ENCODE data around the gene CACNA1C. TPM values are rescaled to one million over a fixed set of nuclear protein-coding genes. Genes with fewer than 3 reads are reported as not detected.
A peak's percentile ranks its signal among the peaks of the same experiment; 100 is the strongest.

CACNA1C gene
- total RNA-seq, 3 donors from 2014 or later: 2.6 to 11.8 (median 9.5) TPM

- TF ChIP-seq POLR2AphosphoS5 (IDR thresholded peaks at IDR 0.05) (no peak), CTCF (IDR thresholded peaks at IDR 0.05) (no peak), POLR2A (IDR thresholded peaks at IDR 0.05) (no peak)
- intact Hi-C loops (cut with DNase I; ENCODE audit: low total_unique reads): no loop called here
- no peaks in the 10 kb centered on the region for H3K4me1 ChIP-seq
- H3K9me3 ChIP-seq: no peaks in the 10 kb centered on the region
- H3K36me3 ChIP-seq: no peaks in the 10 kb centered on the region
- no peak for DNase-seq (ENCODE audit: low spot score in 2 of 2)
- H3K4me3 ChIP-seq: no peak overlapping the region
- H3K27me3 ChIP-seq: no peaks in the 10 kb centered on the region
- no peak overlapping the region for H3K27ac ChIP-seq
Measured at GRCh38 chr12:2686280-2686646, 633.5 kb downstream of the CACNA1C start.

- Histone ChIP-seq H3K9me3 (no peaks in the 10 kb centered on the region), H3K27ac (no peak overlapping the region), H3K4me1 (no peaks in the 10 kb centered on the region), H3K4me3 (no peak overlapping the region), H3K36me3 (no peaks in the 10 kb centered on the region), H3K27me3 (no peaks in the 10 kb centered on the region)
- DNase-seq (ENCODE audit: low spot score in 2 of 2): peak in 1 of 2 donors; percentile 15
- TF ChIP-seq POLR2AphosphoS5 (IDR thresholded peaks at IDR 0.05) (no peak), CTCF (IDR thresholded peaks at IDR 0.05) (no peak), POLR2A (IDR thresholded peaks at IDR 0.05) (no peak)
- intact Hi-C loops (cut with DNase I; ENCODE audit: low total_unique reads): no loop called here
Measured at GRCh38 chr12:2687058-2687457, 634.3 kb downstream of the CACNA1C start.

GRCh38 chr12:2687726-2688125 is 634.9 kb downstream of the CACNA1C start:
- H3K36me3 ChIP-seq: no peaks in the 10 kb centered on the region
- no peak overlapping the region for H3K27ac ChIP-seq
- H3K4me1 ChIP-seq: no peaks in the 10 kb centered on the region
- no peak overlapping the region for H3K4me3 ChIP-seq
- TF ChIP-seq CTCF (IDR thresholded peaks at IDR 0.05): no peak
- no peak for TF ChIP-seq POLR2A (IDR thresholded peaks at IDR 0.05)
- no peak for TF ChIP-seq POLR2AphosphoS5 (IDR thresholded peaks at IDR 0.05)
- H3K27me3 ChIP-seq: no peaks in the 10 kb centered on the region
- intact Hi-C loops (cut with DNase I; ENCODE audit: low total_unique reads): no loop called here
- no peaks in the 10 kb centered on the region for H3K9me3 ChIP-seq
- peak in 1 of 2 donors; percentile 15 for DNase-seq (ENCODE audit: low spot score in 2 of 2)

GRCh38 chr12:2688381-2688931 is 635.7 kb downstream of the CACNA1C start:
- no peaks in the 10 kb centered on the region for H3K9me3 ChIP-seq
- no peak overlapping the region for H3K27ac ChIP-seq
- no peak overlapping the region for H3K4me3 ChIP-seq
- TF ChIP-seq POLR2A (IDR thresholded peaks at IDR 0.05) (no peak), POLR2AphosphoS5 (IDR thresholded peaks at IDR 0.05) (no peak), CTCF (IDR thresholded peaks at IDR 0.05) (no peak)
- intact Hi-C loops (cut with DNase I; ENCODE audit: low total_unique reads): no loop called here
- no peaks in the 10 kb centered on the region for H3K4me1 ChIP-seq
- H3K36me3 ChIP-seq: no peaks in the 10 kb centered on the region
- DNase-seq (ENCODE audit: low spot score in 2 of 2): peak in 1 of 2 donors; percentile 38
- no peaks in the 10 kb centered on the region for H3K27me3 ChIP-seq

DNA sequence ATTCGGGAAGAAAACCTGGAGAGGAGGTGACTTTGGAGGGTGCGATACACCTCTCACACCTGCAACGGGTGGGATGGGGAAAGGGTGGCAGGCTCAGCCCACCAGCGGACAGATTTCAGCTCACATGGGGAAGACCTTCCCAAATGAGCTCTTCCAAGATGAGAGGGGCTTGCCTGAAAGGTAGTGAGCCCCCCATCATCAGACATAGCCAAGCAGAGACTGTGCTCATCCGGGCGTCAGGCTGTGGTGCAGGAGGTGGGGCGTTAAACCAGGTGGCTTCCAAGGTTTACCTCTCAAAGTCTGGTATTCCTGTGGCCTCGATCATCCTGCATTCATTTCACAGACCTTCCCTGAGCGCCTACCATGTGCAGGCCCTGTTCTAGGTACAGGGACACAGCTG is 636.6 kb downstream of the CACNA1C start:
- H3K36me3 ChIP-seq: no peaks in the 10 kb centered on the region
- intact Hi-C loops (cut with DNase I; ENCODE audit: low total_unique reads): no loop called here
- peak in 1 of 2 donors; percentile 10 for DNase-seq (ENCODE audit: low spot score in 2 of 2)

More for the DNA sequence above, 636.6 kb downstream of the CACNA1C start:
- H3K4me1 ChIP-seq: no peaks in the 10 kb centered on the region
- no peak overlapping the region for H3K27ac ChIP-seq
- H3K4me3 ChIP-seq: no peak overlapping the region
- H3K9me3 ChIP-seq: no peaks in the 10 kb centered on the region
- TF ChIP-seq POLR2AphosphoS5 (IDR thresholded peaks at IDR 0.05) (no peak), POLR2A (IDR thresholded peaks at IDR 0.05) (no peak), CTCF (IDR thresholded peaks at IDR 0.05) (no peak)
- H3K27me3 ChIP-seq: no peaks in the 10 kb centered on the region
